ENCODE data around the gene VPS37C. TPM values are rescaled to one million over a fixed set of nuclear protein-coding genes. Genes with fewer than 3 reads are reported as not detected.

Gene VPS37C
- total and polyA plus RNA-seq, 10 of the 15 experiments (the other 5 are each of a cell fraction or from before 2014, with no cell fraction given), result 0.39 to 16.5 (median 7.8) TPM

- TF ChIP-seq NR2C2 (IDR thresholded peaks at IDR 0.05; ENCODE audit: borderline replicate concordance, control insufficient read depth, insufficient read length, low read depth) (no peak), CREB1 (IDR thresholded peaks at IDR 0.05; ENCODE audit: low read depth) (no peak), TARDBP (IDR thresholded peaks at IDR 0.05; ENCODE audit: borderline replicate concordance) (no peak), RAD51 (IDR thresholded peaks at IDR 0.05) (no peak), SKIL (IDR thresholded peaks at IDR 0.05; ENCODE audit: low read depth, poor library complexity, severe bottlenecking) (no peak), FOXK2 (IDR thresholded peaks at IDR 0.05) (no peak), LARP7 (IDR thresholded peaks at IDR 0.05) (no peak), ZBTB4 (CRISPR knock-in tag; IDR thresholded peaks at IDR 0.05) (no peak), EP300 (IDR thresholded peaks at IDR 0.05; ENCODE audit: borderline replicate concordance in 1 of 2, control insufficient read depth in 1 of 2, low read depth in 2 of 2, low read length in 2 of 2) (no peak), TCF12 (IDR thresholded peaks at IDR 0.05; ENCODE audit: low read depth, low read length) (no peak), NR2C1 (IDR thresholded peaks at IDR 0.05) (no peak), IKZF2 (IDR thresholded peaks at IDR 0.05) (no peak), MTA2 (IDR thresholded peaks at IDR 0.05; ENCODE audit: low read depth) (no peak)
Observed at GRCh38 chr11:61111050-61111435, 50.2 kb downstream of the VPS37C start (continued).

Data from GM12878 (cell line).